ENCODE data around the gene AP2S1. TPM values are rescaled to one million over a fixed set of nuclear protein-coding genes. Genes with fewer than 3 reads are reported as not detected.
"Not testable (repeated sequence)": the region's sequence is repeated elsewhere in the genome, so short reads cannot be mapped to it uniquely, and the experiment has no call there.

The AP2S1 gene
- total RNA-seq, 1 donor from 2014 or later = 101 TPM

DNA sequence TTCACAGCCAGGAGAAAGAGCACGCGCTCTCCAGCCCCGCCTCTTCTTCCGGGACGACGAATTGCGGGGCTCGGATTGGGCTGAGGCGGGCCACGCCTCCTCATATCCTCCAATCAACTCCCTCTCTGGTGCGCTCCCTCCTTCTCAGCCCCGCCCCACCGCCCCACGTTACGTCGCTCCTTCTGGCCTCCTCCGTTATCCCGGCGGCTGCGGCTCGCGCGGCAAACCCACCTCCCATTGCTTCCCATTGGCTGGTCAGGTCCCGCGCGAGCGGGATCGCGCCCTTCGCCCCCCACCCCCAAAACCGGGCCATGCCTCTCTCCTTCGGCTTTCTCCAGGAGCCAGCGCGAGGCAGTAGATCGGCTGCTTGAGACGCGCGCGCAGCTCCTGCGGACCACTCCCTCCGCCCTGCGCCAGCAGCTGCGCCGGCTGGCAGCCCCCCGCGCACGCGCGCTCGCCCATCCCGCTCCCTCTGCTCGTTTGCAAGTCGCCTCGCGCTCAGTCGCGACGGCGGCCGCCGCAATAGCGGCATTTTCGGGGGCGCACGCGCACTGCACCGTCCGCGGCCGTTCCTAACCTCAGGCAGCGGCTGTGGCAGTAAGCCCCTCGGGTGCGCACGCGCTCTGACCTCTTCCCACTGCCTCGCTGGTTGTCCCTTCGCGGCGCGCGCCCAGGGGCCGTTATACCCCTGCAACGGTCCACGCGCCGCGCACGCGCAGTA lies 9.6 kb upstream of the AP2S1 start:
- Histone ChIP-seq H3K27ac (peak overlapping the region; percentile 94), H3K9me3 (no peaks in the 10 kb centered on the region), H3K4me3 (peak overlapping the region; percentile 64), H3K4me1 (peaks cover 49% of the 10 kb centered on the region), H3K27me3 (no peaks in the 10 kb centered on the region), H3K36me3 (no peaks in the 10 kb centered on the region)
- ATAC-seq (peak; percentile 92), DNase-seq (peak; percentile 99)
- intact Hi-C loops (cut with DNase I) = no loop called here
- TF ChIP-seq, protein P1, sequence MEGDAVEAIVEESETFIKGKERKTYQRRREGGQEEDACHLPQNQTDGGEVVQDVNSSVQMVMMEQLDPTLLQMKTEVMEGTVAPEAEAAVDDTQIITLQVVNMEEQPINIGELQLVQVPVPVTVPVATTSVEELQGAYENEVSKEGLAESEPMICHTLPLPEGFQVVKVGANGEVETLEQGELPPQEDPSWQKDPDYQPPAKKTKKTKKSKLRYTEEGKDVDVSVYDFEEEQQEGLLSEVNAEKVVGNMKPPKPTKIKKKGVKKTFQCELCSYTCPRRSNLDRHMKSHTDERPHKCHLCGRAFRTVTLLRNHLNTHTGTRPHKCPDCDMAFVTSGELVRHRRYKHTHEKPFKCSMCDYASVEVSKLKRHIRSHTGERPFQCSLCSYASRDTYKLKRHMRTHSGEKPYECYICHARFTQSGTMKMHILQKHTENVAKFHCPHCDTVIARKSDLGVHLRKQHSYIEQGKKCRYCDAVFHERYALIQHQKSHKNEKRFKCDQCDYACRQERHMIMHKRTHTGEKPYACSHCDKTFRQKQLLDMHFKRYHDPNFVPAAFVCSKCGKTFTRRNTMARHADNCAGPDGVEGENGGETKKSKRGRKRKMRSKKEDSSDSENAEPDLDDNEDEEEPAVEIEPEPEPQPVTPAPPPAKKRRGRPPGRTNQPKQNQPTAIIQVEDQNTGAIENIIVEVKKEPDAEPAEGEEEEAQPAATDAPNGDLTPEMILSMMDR (IDR thresholded peaks at IDR 0.05) = no peak

DNA sequence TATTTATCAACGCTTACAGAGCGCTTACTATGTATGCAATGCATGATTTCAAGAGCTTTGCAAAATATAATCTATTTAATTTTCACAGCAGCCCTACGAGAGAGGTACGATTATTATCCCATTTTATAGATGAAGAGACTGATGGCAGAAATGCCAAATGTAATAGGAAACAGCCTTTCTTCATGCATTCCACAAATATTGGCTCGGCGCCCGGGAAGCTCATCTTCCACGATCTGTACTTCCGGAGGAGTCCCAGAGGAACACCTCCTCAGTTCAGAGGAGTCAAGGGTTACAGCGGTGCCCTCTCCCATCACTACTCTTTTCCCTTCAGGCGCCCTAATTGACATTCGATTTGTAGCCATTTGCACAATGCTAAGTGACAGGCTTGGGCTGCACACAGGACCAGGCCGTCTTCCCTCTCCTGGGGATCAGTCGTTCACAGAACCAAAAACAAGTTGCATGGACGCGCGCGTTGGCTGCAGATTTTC lies 9.0 kb upstream of the AP2S1 start:
- peak overlapping the region; percentile 94 for H3K27ac ChIP-seq
- H3K27me3 ChIP-seq = no peaks in the 10 kb centered on the region
- no peaks in the 10 kb centered on the region for H3K9me3 ChIP-seq
- no peaks in the 10 kb centered on the region for H3K36me3 ChIP-seq
- peaks cover 43% of the 10 kb centered on the region for H3K4me1 ChIP-seq
- no peak for ATAC-seq
- intact Hi-C loops (cut with DNase I) = loop anchor here (5.0 kb wide), 1 partner anchor 133 kb away; no protein-coding TSS in a partner anchor
- peak; percentile 77 for DNase-seq
- TF ChIP-seq, protein P1 (IDR thresholded peaks at IDR 0.05) = no peak
- peak overlapping the region; percentile 64 for H3K4me3 ChIP-seq

DNA sequence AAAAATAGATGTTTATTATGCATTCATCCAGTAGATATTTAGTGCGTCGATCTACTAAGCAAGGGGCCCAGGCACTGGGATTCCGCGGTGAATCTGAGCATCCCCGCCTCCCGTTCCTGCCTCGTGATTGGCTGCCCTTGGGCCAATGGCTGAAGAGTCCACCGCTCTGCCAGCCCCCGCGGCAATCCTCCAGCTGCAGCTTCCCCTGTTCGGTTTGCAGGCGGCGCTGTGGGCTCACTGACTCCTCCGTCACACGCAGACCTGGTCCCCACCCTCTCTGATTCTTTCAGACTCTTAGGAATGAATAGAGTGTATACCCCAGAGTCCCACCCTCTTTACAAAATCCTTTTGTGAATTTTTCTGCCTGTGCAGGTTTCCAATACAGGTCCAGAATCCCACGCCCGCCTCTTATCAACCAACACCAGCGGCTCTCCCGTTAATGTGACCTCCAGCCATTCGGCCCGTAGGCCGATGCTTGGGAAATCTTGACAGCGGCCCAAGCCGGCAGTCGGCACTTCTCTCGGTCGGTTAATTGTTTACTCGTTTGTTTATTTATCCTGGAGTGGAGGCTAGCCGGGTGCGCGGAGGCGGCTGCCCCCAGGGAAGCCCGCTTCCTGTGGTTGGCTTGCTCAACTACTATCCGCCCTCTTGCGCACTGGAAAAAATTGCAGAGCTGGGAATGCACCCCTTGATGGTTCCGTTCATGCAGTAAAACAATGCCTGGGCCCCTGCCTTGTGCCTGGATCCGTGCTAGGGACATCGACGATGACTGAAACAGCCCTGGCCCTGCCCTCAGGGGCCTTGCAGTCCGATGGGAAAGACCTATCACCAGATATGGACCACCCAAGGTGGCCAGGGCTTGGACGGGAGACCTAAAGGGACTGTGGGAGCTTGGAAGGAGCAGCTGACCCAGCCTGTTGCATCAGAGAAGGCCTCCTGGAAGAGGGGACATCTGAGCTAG lies 5.7 kb upstream of the AP2S1 start:
- ATAC-seq (peak; percentile 81), DNase-seq (peak; percentile 97)
- Histone ChIP-seq H3K4me3 (peak overlapping the region; percentile 37), H3K4me1 (peaks cover 19% of the 10 kb centered on the region), H3K36me3 (no peaks in the 10 kb centered on the region), H3K27me3 (no peaks in the 10 kb centered on the region), H3K9me3 (no peaks in the 10 kb centered on the region), H3K27ac (peak overlapping the region; percentile 86)
- TF ChIP-seq, protein P1 (IDR thresholded peaks at IDR 0.05) = peak; percentile 75
- intact Hi-C loops (cut with DNase I) = loop anchor here (5.0 kb wide), 1 partner anchor 136 kb away; no protein-coding TSS in a partner anchor

DNA sequence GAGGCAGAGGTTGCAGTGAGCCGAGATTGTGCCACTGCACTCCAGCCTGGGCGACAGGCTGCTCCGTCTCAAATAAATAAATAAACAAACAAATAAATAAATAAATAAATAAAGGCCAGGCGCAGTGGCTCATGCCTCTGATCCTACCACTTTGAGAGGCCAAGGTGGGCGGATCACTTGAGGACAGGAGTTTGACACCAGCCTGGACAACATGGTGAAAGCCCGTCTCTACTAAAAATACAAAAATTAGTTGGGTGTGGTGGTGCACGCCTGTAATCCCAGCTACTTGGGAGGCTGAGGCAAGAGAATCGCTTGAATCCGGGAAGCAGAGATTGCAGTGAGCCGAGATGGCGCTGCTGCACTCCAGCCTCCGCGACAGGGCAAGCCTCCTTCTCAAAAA lies 4.1 kb upstream of the AP2S1 start:
- ATAC-seq, H3K4me3 ChIP-seq, DNase-seq, H3K9me3 ChIP-seq, H3K27ac ChIP-seq, H3K27me3 ChIP-seq, H3K36me3 ChIP-seq: not testable (repeated sequence)
- intact Hi-C loops (cut with DNase I) = loop anchor here (5.0 kb wide), 1 partner anchor 138 kb away; no protein-coding TSS in a partner anchor
- H3K4me1 ChIP-seq = peaks cover 16% of the 10 kb centered on the region

DNA sequence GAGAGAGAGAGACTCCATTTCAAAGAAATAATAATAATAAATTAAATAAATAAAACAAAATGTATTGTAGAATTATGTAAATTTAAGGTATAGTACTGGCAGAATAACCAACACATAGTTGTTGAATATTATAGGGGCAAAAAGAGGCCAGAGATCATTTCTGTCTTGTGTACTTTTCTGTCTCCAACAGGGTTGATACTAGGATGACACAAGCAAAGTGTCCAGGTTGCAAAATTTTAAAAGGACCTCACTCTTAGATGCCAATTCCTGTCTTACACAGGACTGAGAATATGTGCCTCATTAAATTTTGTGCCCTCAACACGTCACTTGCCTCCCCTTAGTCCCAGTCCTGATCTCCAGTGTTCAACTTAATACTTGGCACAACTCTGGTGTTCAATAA lies 2.2 kb upstream of the AP2S1 start:
- H3K9me3 ChIP-seq = no peaks in the 10 kb centered on the region
- no peaks in the 10 kb centered on the region for H3K27me3 ChIP-seq
- DNase-seq (no peak), ATAC-seq (no peak)
- H3K4me3 ChIP-seq = no peak overlapping the region
- intact Hi-C loops (cut with DNase I) = no loop called here
- TF ChIP-seq, protein P1 (IDR thresholded peaks at IDR 0.05) = no peak
- no peak overlapping the region for H3K27ac ChIP-seq
- H3K4me1 ChIP-seq = peaks cover 20% of the 10 kb centered on the region
- no peaks in the 10 kb centered on the region for H3K36me3 ChIP-seq

Measured in upper lobe of right lung (tissue), 1 donor.